H1 (cell line): ENCODE measurements around the gene RNF151. TPM values are rescaled to one million over a fixed set of nuclear protein-coding genes. Genes with fewer than 3 reads are reported as not detected.

Source experiments
- CTCF ChIA-PET: fragments of 300-600 bp; sonication (Branson Sonifier 250); formaldehyde crosslinking; loops from one replicate; lab custom pipeline; 2021; ENCODE audit not compliant: partially characterized antibody; lab: Charles Lee
- POLR2A ChIA-PET: fragments of 300-600 bp; sonication (Branson Sonifier 250); formaldehyde crosslinking; loops from one replicate; lab custom pipeline; 2021; ENCODE audit warnings: inconsistent platforms; ENCODE audit not compliant: partially characterized antibody; lab: Charles Lee
- DNase-seq, 2 experiments: peaks; one replicate each; pipeline versions ENCODE4 v3.0.0 to v3.0.0-alpha.2; 2010 to 2022; ENCODE audit warnings: low spot score in 2 of 2, low read depth in 1 of 2, mixed read lengths in 1 of 2
- FAIRE-seq: peaks from 2 replicates; lab custom pipeline; 2011; peaks lifted over from hg19 to GRCh38; lab: Jason Lieb, UNC
- H2AFZ ChIP-seq: 2 replicates; pipeline ENCODE4 v1.8.1; 2012; ENCODE audit warnings: low read length, inconsistent platforms
- H2AK5ac ChIP-seq: 2 replicates; pipeline ENCODE4 v1.6.1; 2013; ENCODE audit warnings: low read depth, low read length
- H2BK120ac ChIP-seq: replicated peaks from 2 replicates; pipeline ENCODE3; 2013; ENCODE audit warnings: low read depth, low read length, inconsistent platforms
- H2BK12ac ChIP-seq: 2 replicates; pipeline ENCODE4 v1.6.1; 2013; ENCODE audit warnings: low read depth, low read length
- H2BK15ac ChIP-seq: 2 replicates; pipeline ENCODE4 v1.6.1; 2013; ENCODE audit warnings: low read length
- H2BK20ac ChIP-seq: 2 replicates; pipeline ENCODE4 v1.6.1; 2013; ENCODE audit warnings: low read length
- H2BK5ac ChIP-seq: 2 replicates; pipeline ENCODE4 v1.6.1; 2013; ENCODE audit warnings: low read depth, low read length
- H3K14ac ChIP-seq: 2 replicates; pipeline ENCODE4 v1.6.1; 2013; ENCODE audit warnings: inconsistent platforms; ENCODE audit not compliant: insufficient read length
- H3K18ac ChIP-seq: 2 replicates; pipeline ENCODE4 v1.6.1; 2013; ENCODE audit warnings: low read length; ENCODE audit errors: extremely low read depth
- H3K23ac ChIP-seq: 2 replicates; pipeline ENCODE4 v1.6.1; 2013; ENCODE audit warnings: inconsistent platforms; ENCODE audit not compliant: insufficient read length
- H3K23me2 ChIP-seq: 2 replicates; pipeline ENCODE4 v1.6.1; 2013; ENCODE audit warnings: low read depth, low read length
- H3K27ac ChIP-seq: 2 replicates; pipeline ENCODE4 v1.6.1; 2011; ENCODE audit warnings: low read depth, low read length, inconsistent platforms
- H3K27me3 ChIP-seq, 4 experiments: replicated peaks in 1 of 4; 1 replicate in 1 of 4; 2 replicates in 3 of 4; pipeline versions ENCODE4 v1.6.1 to v1.8.1; 2011 to 2013; ENCODE audit warnings: low read length in 3 of 4, mild to moderate bottlenecking in 3 of 4, inconsistent platforms in 2 of 4, mixed read lengths in 2 of 4, moderate library complexity in 1 of 4; ENCODE audit not compliant: control insufficient read depth in 3 of 4, insufficient read depth in 3 of 4; ENCODE audit errors: extremely low read depth in 1 of 4
- H3K36me3 ChIP-seq, 4 experiments: 2 replicates each; pipeline versions ENCODE4 v1.6.1 to v1.8.1; 2011 to 2013; ENCODE audit warnings: mild to moderate bottlenecking in 4 of 4, low read length in 3 of 4, moderate library complexity in 2 of 4, control low read depth in 1 of 4, inconsistent platforms in 1 of 4; ENCODE audit not compliant: insufficient read depth in 4 of 4, control insufficient read depth in 2 of 4
- H3K4ac ChIP-seq: replicated peaks from 2 replicates; pipeline ENCODE3; 2013; ENCODE audit warnings: low read length, low read depth, mixed read lengths, inconsistent platforms; ENCODE audit not compliant: insufficient read length
- H3K4me1 ChIP-seq, 4 experiments: replicated peaks in 1 of 4; 1 replicate in 1 of 4; 2 replicates in 3 of 4; pipeline versions ENCODE4 v1.6.1 to v1.8.1; 2011 to 2013; ENCODE audit warnings: low read length in 3 of 4, inconsistent platforms in 2 of 4, mixed read lengths in 1 of 4; ENCODE audit not compliant: insufficient read depth in 4 of 4, control insufficient read depth in 3 of 4
- H3K4me2 ChIP-seq, 2 experiments: 2 replicates each; pipeline versions ENCODE4 v1.6.1 to v1.8.1; 2011 to 2013; ENCODE audit warnings: low read depth in 2 of 2, low read length in 2 of 2, control low read depth in 1 of 2, inconsistent platforms in 1 of 2, mild to moderate bottlenecking in 1 of 2; ENCODE audit not compliant: insufficient read depth in 1 of 2
- H3K4me3 ChIP-seq, 4 experiments: fragments of 200-600, 300-600 bp in 1 of 4; sonication (generic), shearing (Covaris generic), sonication (Bioruptor Twin) in 1 of 4; 2 replicates each; pipeline versions ENCODE4 v1.5.1 to v1.8.1; 2011 to 2016; ENCODE audit warnings: low read length in 4 of 4, low read depth in 3 of 4, control low read depth in 2 of 4, inconsistent platforms in 2 of 4, mild to moderate bottlenecking in 2 of 4, mixed read lengths in 1 of 4, moderate library complexity in 1 of 4; ENCODE audit not compliant: insufficient read depth in 2 of 4; ENCODE audit errors: extremely low read depth in 1 of 4
- H3K56ac ChIP-seq: replicated peaks from 2 replicates; pipeline ENCODE3; 2013; ENCODE audit warnings: low read depth, mild to moderate bottlenecking, mixed read lengths, low read length, inconsistent platforms; ENCODE audit not compliant: insufficient read length
- H3K79me1 ChIP-seq: 2 replicates; pipeline ENCODE4 v1.6.1; 2013; ENCODE audit warnings: low read depth, low read length, control low read depth
- H3K79me2 ChIP-seq, 2 experiments: 2 replicates each; pipeline versions ENCODE4 v1.6.1 to v1.8.1; 2012 to 2013; ENCODE audit warnings: low read length in 2 of 2, mild to moderate bottlenecking in 2 of 2, inconsistent platforms in 1 of 2; ENCODE audit not compliant: insufficient read depth in 2 of 2, control insufficient read depth in 1 of 2
- H3K9ac ChIP-seq, 4 experiments: replicated peaks in 1 of 4; 1 replicate in 1 of 4; 2 replicates in 3 of 4; pipeline versions ENCODE4 v1.6.1 to v1.8.1; 2011 to 2013; ENCODE audit warnings: low read depth in 3 of 4, low read length in 3 of 4, control low read depth in 2 of 4, mild to moderate bottlenecking in 2 of 4, moderate library complexity in 2 of 4, inconsistent platforms in 1 of 4; ENCODE audit errors: extremely low read depth in 1 of 4
- H3K9me3 ChIP-seq, 2 experiments: 2 replicates each; pipeline versions ENCODE4 v1.6.1 to v1.8.1; 2012 to 2013; ENCODE audit warnings: mild to moderate bottlenecking in 2 of 2, moderate library complexity in 2 of 2, control low read depth in 1 of 2, inconsistent platforms in 1 of 2, low read depth in 1 of 2, low read length in 1 of 2, mixed read lengths in 1 of 2; ENCODE audit not compliant: insufficient read depth in 2 of 2
- H4K20me1 ChIP-seq, 2 experiments: replicated peaks in 1 of 2; 2 replicates each; pipeline versions ENCODE3 to v1.8.1; 2011 to 2013; ENCODE audit warnings: inconsistent platforms in 2 of 2, low read length in 2 of 2, mild to moderate bottlenecking in 1 of 2; ENCODE audit not compliant: insufficient read depth in 2 of 2, control insufficient read depth in 1 of 2
- H4K5ac ChIP-seq: 2 replicates; pipeline ENCODE4 v1.6.1; 2013; ENCODE audit warnings: low read length, low read depth, mixed read lengths, inconsistent platforms; ENCODE audit not compliant: insufficient read length
- H4K8ac ChIP-seq: 2 replicates; pipeline ENCODE4 v1.8.0; 2013; ENCODE audit warnings: mild to moderate bottlenecking, moderate library complexity, low read length, inconsistent platforms; ENCODE audit not compliant: insufficient read depth; ENCODE audit errors: extremely low read depth
- H4K91ac ChIP-seq: replicated peaks from 2 replicates; pipeline ENCODE3; 2013; ENCODE audit warnings: low read length, mixed read lengths, inconsistent platforms; ENCODE audit not compliant: insufficient read length
- BRCA1 ChIP-seq: IDR thresholded peaks from 2 replicates; pipeline ENCODE4 v1.6.1; 2012; ENCODE audit warnings: low read depth, low read length, improper control_type of control experiment
- CREB1 ChIP-seq: IDR thresholded peaks from 2 replicates; pipeline ENCODE4 v1.6.1; 2012; ENCODE audit warnings: inconsistent platforms
- EZH2 ChIP-seq: fragments of 200-600 bp; sonication (generic); IDR thresholded peaks from 2 replicates; pipeline ENCODE4 v1.7.1; 2012; ENCODE audit warnings: low read depth, mild to moderate bottlenecking, moderate library complexity, low read length, inconsistent platforms; ENCODE audit not compliant: severe bottlenecking
- WGBS, 2 experiments: shearing (Covaris generic) in 1 of 2; methylation state at CpG; one replicate each; pipeline versions ENCODE4 v1.1.6 to v1.1.7; 2013 to 2015; ENCODE audit warnings: low lambda C conversion rate in 2 of 2, mixed read lengths in 2 of 2, inconsistent platforms in 1 of 2, low coverage in 1 of 2, missing lambda C conversion rate in 1 of 2; ENCODE audit not compliant: insufficient replicate concordance in 2 of 2, insufficient coverage in 1 of 2, insufficient read length in 1 of 2; ENCODE audit errors: extremely low coverage in 1 of 2, missing lambda C conversion rate in 1 of 2; 5-methylcytosine and 5-hydroxymethylcytosine counted together
- polyA plus RNA-seq, 7 experiments: library from polyadenylated mRNA; depleted of rRNA in 3 of 7; stranded (reverse) in 5 of 7; unstranded in 2 of 7; fragments of >200 nt in 5 of 7; fragments of 200-250 nt in 2 of 7; gene quantifications; 1 replicate in 5 of 7; 2 replicates in 1 of 7; 4 replicates in 1 of 7; pipeline versions ENCODE4 v1.2.1 to v1.2.3, GENCODE V29; 2011 to 2013; ENCODE audit warnings: missing spikeins in 2 of 7, mixed read lengths in 2 of 7
- total RNA-seq: library from RNA; stranded (reverse); fragmentation: NEBNext Ultra II Directional; extraction: Animal tissue kit (Norgen Biotek cat#: 25700); gene quantifications from 2 replicates; pipeline ENCODE4 v1.2.1, GENCODE V29; 2021
- TF ChIP-seq, protein P1 (sequence below), 3 experiments: IDR thresholded peaks; 1 replicate in 2 of 3; 2 replicates in 1 of 3; pipeline versions ENCODE4 v1.5.1 to v1.6.1; 2011; ENCODE audit warnings: low read length in 3 of 3, mild to moderate bottlenecking in 3 of 3, inconsistent platforms in 2 of 3, low read depth in 1 of 3, moderate library complexity in 1 of 3; ENCODE audit not compliant: insufficient read depth in 1 of 3; ENCODE audit errors: control extremely low read depth in 1 of 3
- TF ChIP-seq, protein P2 (sequence below): IDR thresholded peaks from 2 replicates; pipeline ENCODE4 v1.6.1; 2011; ENCODE audit warnings: low read depth, mild to moderate bottlenecking, low read length; ENCODE audit not compliant: insufficient read depth

Gene RNF151
- total and polyA plus RNA-seq, 2 of the 8 experiments (the other 6 are each of a cell fraction or from before 2014, with no cell fraction given): not detected

- peak overlapping the region in 1 of 2 experiments; percentile 63; a peak in 2 of 4 replicates for H3K4me2 ChIP-seq
- no peak overlapping the region for H3K56ac ChIP-seq
- H2AK5ac ChIP-seq: no peak overlapping the region
- ChIA-PET POLR2A (interaction anchor here (0.6 to 4.7 kb wide), 19 partner anchors 9 to 150 kb away, joined by 3 to 37 read pairs (median 5); partner anchors contain the start of genes NPW, RNF151, RPS2 and SYNGR3), CTCF (interaction anchor here (0.6 to 4.3 kb wide), 29 partner anchors 8 to 147 kb away, joined by 3 to 55 read pairs (median 7); partner anchors contain the start of genes NPW, NTHL1, SYNGR3 and TSC2)
- no peak overlapping the region for H2BK12ac ChIP-seq
- no peak overlapping the region; a peak in 1 of 7 replicates for H3K9ac ChIP-seq
- H4K91ac ChIP-seq: no peak overlapping the region
- H2BK120ac ChIP-seq: no peak overlapping the region
- 0 out of 2 replicates have a peak overlapping the region, but pooled peaks have one; percentile 53 for H2BK5ac ChIP-seq
- H2BK15ac ChIP-seq: no peak overlapping the region
- H3K79me2 ChIP-seq: peaks cover 22 to 52% of the 10 kb centered on the region in 2 experiments; a peak in 3 of 4 replicates
- no peaks in the 10 kb centered on the region for H3K27me3 ChIP-seq
- TF ChIP-seq CREB1 (no peak), BRCA1 (no peak), EZH2 (no peak)
- TF ChIP-seq, protein P1, sequence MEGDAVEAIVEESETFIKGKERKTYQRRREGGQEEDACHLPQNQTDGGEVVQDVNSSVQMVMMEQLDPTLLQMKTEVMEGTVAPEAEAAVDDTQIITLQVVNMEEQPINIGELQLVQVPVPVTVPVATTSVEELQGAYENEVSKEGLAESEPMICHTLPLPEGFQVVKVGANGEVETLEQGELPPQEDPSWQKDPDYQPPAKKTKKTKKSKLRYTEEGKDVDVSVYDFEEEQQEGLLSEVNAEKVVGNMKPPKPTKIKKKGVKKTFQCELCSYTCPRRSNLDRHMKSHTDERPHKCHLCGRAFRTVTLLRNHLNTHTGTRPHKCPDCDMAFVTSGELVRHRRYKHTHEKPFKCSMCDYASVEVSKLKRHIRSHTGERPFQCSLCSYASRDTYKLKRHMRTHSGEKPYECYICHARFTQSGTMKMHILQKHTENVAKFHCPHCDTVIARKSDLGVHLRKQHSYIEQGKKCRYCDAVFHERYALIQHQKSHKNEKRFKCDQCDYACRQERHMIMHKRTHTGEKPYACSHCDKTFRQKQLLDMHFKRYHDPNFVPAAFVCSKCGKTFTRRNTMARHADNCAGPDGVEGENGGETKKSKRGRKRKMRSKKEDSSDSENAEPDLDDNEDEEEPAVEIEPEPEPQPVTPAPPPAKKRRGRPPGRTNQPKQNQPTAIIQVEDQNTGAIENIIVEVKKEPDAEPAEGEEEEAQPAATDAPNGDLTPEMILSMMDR (IDR thresholded peaks at IDR 0.05; ENCODE audit: control extremely low read depth in 1 of 3, insufficient read depth in 1 of 3, low read depth in 1 of 3, low read length in 3 of 3): no peak
- TF ChIP-seq, protein P2, sequence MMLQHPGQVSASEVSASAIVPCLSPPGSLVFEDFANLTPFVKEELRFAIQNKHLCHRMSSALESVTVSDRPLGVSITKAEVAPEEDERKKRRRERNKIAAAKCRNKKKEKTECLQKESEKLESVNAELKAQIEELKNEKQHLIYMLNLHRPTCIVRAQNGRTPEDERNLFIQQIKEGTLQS: no peak
- no peak overlapping the region for H3K14ac ChIP-seq
- H3K4me1 ChIP-seq: peaks cover 0 to 33% (median 18%) of the 10 kb centered on the region in 4 experiments; a peak in 5 of 7 replicates
- H3K79me1 ChIP-seq: peaks cover 9% of the 10 kb centered on the region; the same call in 1 of the 2 replicates
- H3K27ac ChIP-seq: no peak overlapping the region
- H3K9me3 ChIP-seq: no peaks in the 10 kb centered on the region
- peaks cover 8% of the 10 kb centered on the region; the same call in 1 of the 2 replicates for H3K23me2 ChIP-seq
- H3K4ac ChIP-seq: no peak overlapping the region
- peaks cover 14 to 29% (median 24%) of the 10 kb centered on the region in 4 experiments for H3K36me3 ChIP-seq
- peaks cover 29 to 64% of the 10 kb centered on the region in 2 experiments for H4K20me1 ChIP-seq
- no peak overlapping the region for H2AFZ ChIP-seq
- WGBS, 2 experiments: 96% methylated on average over 28 of the region's 34 CpGs; no CpG with 5 or more reads in 1 of the 2 experiments
- H3K4me3 ChIP-seq: no peak overlapping the region
- no peak overlapping the region for H2BK20ac ChIP-seq
- H4K5ac ChIP-seq: no peak overlapping the region
- no peak for FAIRE-seq
- no peak overlapping the region; the same call in 1 of the 2 replicates for H4K8ac ChIP-seq
- no peak overlapping the region for H3K18ac ChIP-seq
- no peak for DNase-seq
- H3K23ac ChIP-seq: no peak overlapping the region
Observed at GRCh38 chr16:2004795-2005517, 38.3 kb downstream of the RNF151 start.
